OCI-LY3 (cell line): ENCODE measurements around the gene CXXC5.

Source experiments
- H2AFZ ChIP-seq: fragments of 200-600, 300-600 bp; shearing (Covaris generic); 2 replicates; pipeline ENCODE4 v1.6.0; 2014; ENCODE audit warnings: antibody characterized with exemption, low read depth, low read length
- H3K27ac ChIP-seq: fragments of 200-600, 300-600 bp; sonication (generic); 2 replicates; pipeline ENCODE4 v1.5.1; 2014; ENCODE audit warnings: mild to moderate bottlenecking, low read length, moderate library complexity, mixed read lengths
- H3K27me3 ChIP-seq: fragments of 200-600, 300-600 bp; sonication (generic); 2 replicates; pipeline ENCODE4 v1.6.1; 2014; ENCODE audit warnings: low read depth, low read length, mixed read lengths
- H3K36me3 ChIP-seq: fragments of 200-600, 300-600 bp; sonication (generic); replicated peaks from 2 replicates; pipeline ENCODE3; 2014; ENCODE audit warnings: low read depth, low read length, mixed read lengths
- H3K4me1 ChIP-seq: fragments of 300-600, 200-600 bp; sonication (generic); 2 replicates; pipeline ENCODE4 v1.6.1; 2014; ENCODE audit warnings: low read length, mixed read lengths
- H3K4me2 ChIP-seq: fragments of 200-600, 300-600 bp; sonication (generic); 2 replicates; pipeline ENCODE4 v1.6.1; 2014; ENCODE audit warnings: low read length, mixed read lengths
- H3K4me3 ChIP-seq: fragments of 300-600, 200-600 bp; sonication (generic); 2 replicates; pipeline ENCODE4 v1.5.1; 2014; ENCODE audit warnings: antibody characterized with exemption, mild to moderate bottlenecking, low read length, moderate library complexity
- H3K79me2 ChIP-seq: fragments of 300-600, 200-600 bp; shearing (Covaris generic); 2 replicates; pipeline ENCODE4 v1.6.1; 2014; ENCODE audit warnings: mild to moderate bottlenecking, low read length, mixed read lengths
- H3K9ac ChIP-seq: fragments of 300-600, 200-600 bp; shearing (Covaris generic); 2 replicates; pipeline ENCODE4 v1.6.0; 2014; ENCODE audit warnings: mild to moderate bottlenecking, low read length, moderate library complexity
- H3K9me3 ChIP-seq: fragments of 200-600, 300-600 bp; shearing (Covaris generic); 2 replicates; pipeline ENCODE4 v1.6.1; 2014; ENCODE audit warnings: low read length, mixed read lengths; ENCODE audit not compliant: insufficient read depth
- H4K20me1 ChIP-seq: fragments of 200-600, 300-600 bp; sonication (generic); 2 replicates; pipeline ENCODE4 v1.6.1; 2016; ENCODE audit warnings: low read length, mixed read lengths; ENCODE audit not compliant: insufficient read depth
- EZH2phosphoT487 ChIP-seq: fragments of 200-600 bp; shearing (Covaris generic); IDR thresholded peaks from 2 replicates; pipeline ENCODE4 v1.6.1; 2018; ENCODE audit warnings: antibody characterized with exemption, mixed run types, low read depth
- TF ChIP-seq, protein P1 (sequence below): fragments of 200-600, 300-600 bp; sonication (generic); IDR thresholded peaks from 2 replicates; pipeline ENCODE4 v1.5.1; 2014; ENCODE audit warnings: antibody characterized with exemption, low read length, low read depth

The CXXC5 gene

DNA sequence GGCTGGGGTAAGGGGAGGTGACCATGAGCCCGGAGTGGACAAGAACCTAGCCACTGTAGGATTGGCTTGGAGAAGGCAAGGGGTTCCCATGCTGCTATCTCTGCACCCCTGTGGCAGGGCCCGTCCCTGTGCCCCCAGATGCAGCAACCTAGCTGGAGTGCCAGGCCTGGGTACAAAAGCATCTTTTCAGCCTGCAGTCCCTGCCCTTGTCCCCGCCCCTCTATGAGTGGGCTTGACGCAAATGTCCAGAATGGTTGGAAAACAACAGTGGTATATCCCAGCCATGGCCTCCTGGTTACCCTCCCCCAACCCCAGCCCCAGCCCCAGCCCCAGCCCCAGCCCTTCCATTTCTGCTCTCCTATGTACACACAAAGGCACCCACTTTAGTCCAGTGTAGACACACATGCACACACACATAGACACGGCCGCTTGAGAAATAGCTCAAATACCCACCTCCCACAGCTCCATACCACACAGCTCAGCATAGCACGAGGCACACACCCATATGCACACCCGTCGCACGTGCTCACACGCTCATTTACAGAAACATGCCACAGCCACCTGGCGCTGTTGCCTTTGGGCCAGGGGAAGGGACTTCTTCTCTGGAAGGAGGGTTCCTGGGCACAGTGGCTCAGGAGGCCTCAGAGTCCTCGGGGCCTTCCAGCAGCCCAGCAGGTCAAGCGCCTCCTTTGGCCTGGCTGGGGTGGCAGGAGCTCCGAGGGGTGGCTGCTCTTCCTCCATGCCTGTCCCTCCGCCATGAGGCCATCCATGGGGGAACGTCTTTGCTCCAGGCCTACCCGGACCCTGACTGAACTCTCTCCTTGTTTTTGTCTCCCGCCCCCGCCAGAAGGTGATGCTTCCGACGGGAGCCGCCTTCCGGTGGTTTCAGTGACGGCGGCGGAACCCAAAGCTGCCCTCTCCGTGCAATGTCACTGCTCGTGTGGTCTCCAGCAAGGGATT lies 34.1 kb downstream of the CXXC5 start:
- H3K4me2 ChIP-seq: no peak overlapping the region
- no peak overlapping the region for H3K4me3 ChIP-seq
- H3K9ac ChIP-seq: no peak overlapping the region
- no peak overlapping the region for H3K27ac ChIP-seq
- no peak overlapping the region for H2AFZ ChIP-seq
- H3K36me3 ChIP-seq: peaks cover 8% of the 10 kb centered on the region
- peaks cover 28% of the 10 kb centered on the region for H4K20me1 ChIP-seq
- H3K9me3 ChIP-seq: no peaks in the 10 kb centered on the region
- no peaks in the 10 kb centered on the region for H3K27me3 ChIP-seq
- H3K79me2 ChIP-seq: peaks cover 11% of the 10 kb centered on the region; the same call in 1 of the 2 replicates
- no peaks in the 10 kb centered on the region for H3K4me1 ChIP-seq
- TF ChIP-seq EZH2phosphoT487: no peak

- Histone ChIP-seq H3K27me3 (no peaks in the 10 kb centered on the region), H3K27ac (no peak overlapping the region), H3K9ac (no peak overlapping the region), H2AFZ (no peak overlapping the region), H3K36me3 (peaks cover 6% of the 10 kb centered on the region), H3K4me1 (peaks cover 6% of the 10 kb centered on the region), H3K79me2 (no peaks in the 10 kb centered on the region), H3K9me3 (no peaks in the 10 kb centered on the region), H3K4me2 (no peak overlapping the region), H4K20me1 (peaks cover 18% of the 10 kb centered on the region), H3K4me3 (no peak overlapping the region)
- TF ChIP-seq, protein P1, sequence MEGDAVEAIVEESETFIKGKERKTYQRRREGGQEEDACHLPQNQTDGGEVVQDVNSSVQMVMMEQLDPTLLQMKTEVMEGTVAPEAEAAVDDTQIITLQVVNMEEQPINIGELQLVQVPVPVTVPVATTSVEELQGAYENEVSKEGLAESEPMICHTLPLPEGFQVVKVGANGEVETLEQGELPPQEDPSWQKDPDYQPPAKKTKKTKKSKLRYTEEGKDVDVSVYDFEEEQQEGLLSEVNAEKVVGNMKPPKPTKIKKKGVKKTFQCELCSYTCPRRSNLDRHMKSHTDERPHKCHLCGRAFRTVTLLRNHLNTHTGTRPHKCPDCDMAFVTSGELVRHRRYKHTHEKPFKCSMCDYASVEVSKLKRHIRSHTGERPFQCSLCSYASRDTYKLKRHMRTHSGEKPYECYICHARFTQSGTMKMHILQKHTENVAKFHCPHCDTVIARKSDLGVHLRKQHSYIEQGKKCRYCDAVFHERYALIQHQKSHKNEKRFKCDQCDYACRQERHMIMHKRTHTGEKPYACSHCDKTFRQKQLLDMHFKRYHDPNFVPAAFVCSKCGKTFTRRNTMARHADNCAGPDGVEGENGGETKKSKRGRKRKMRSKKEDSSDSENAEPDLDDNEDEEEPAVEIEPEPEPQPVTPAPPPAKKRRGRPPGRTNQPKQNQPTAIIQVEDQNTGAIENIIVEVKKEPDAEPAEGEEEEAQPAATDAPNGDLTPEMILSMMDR: no peak
- TF ChIP-seq EZH2phosphoT487: no peak
These were observed 35.4 kb downstream of the CXXC5 start for GRCh38 chr5:139683295-139684271.

DNA sequence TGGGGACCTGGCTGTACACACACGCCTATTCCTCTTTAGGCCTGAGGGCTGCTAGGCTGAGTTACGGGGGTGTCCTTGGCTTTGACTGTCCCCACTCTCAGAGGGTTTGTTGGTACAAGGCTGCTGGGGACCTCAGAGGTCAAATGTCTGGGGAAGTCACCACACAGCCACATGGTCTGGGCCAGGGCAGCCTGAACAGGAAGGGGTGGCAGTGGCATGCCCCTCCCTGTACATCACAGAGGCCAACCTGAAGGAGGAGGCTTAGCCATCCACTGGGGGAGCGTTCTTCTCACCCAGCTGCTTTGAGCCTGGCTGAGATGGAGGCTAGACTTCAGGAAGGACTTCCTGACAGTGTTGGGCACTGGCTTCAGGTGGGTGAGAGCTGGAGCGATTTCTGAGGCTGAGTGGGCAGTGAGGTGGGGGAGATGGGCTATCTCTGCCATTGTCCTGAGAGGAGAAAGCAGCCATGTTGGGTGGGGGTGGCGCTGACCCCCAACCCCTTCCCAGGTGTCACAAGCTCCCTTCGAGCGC lies 36.3 kb downstream of the CXXC5 start:
- Histone ChIP-seq H3K36me3 (peaks cover 6% of the 10 kb centered on the region), H3K4me1 (peaks cover 14% of the 10 kb centered on the region), H3K27ac (no peak overlapping the region), H3K9ac (no peak overlapping the region), H3K9me3 (no peaks in the 10 kb centered on the region), H4K20me1 (peaks cover 12% of the 10 kb centered on the region), H3K79me2 (no peaks in the 10 kb centered on the region), H3K4me2 (no peak overlapping the region), H3K27me3 (no peaks in the 10 kb centered on the region), H3K4me3 (no peak overlapping the region), H2AFZ (no peak overlapping the region)
- no peak for TF ChIP-seq EZH2phosphoT487
- TF ChIP-seq, protein P1: no peak

- peaks cover 20% of the 10 kb centered on the region for H3K4me1 ChIP-seq
- no peak overlapping the region for H3K4me3 ChIP-seq
- no peak for TF ChIP-seq EZH2phosphoT487
- TF ChIP-seq, protein P1: peak; percentile 14; the same call in 1 of the 2 replicates
- no peaks in the 10 kb centered on the region for H3K27me3 ChIP-seq
- no peak overlapping the region for H3K27ac ChIP-seq
- no peak overlapping the region for H3K9ac ChIP-seq
- H3K36me3 ChIP-seq: peaks cover 6% of the 10 kb centered on the region
- H3K9me3 ChIP-seq: no peaks in the 10 kb centered on the region
- H4K20me1 ChIP-seq: peaks cover 7% of the 10 kb centered on the region
- no peak overlapping the region for H3K4me2 ChIP-seq
- H2AFZ ChIP-seq: no peak overlapping the region
- H3K79me2 ChIP-seq: no peaks in the 10 kb centered on the region
These were observed 37.0 kb downstream of the CXXC5 start for GRCh38 chr5:139684881-139685749.
